GM18951 (cell line): ENCODE results near the gene GP1BA.

Source experiments
- POLR2A ChIP-seq: IDR thresholded peaks from 4 replicates; pipeline ENCODE4 v1.6.1; 2011; ENCODE audit warnings: mild to moderate bottlenecking; ENCODE audit not compliant: insufficient read length, insufficient read depth; ENCODE audit errors: extremely low read depth
- in situ Hi-C: fragments of 300-500 bp; cut with MboI; formaldehyde crosslinking; loops from one replicate; pipeline ENCODE4 v1.12.0; 2022; ENCODE audit warnings: low sequenced_read_pairs, mixed read lengths, inconsistent platforms; ENCODE audit not compliant: unreplicated experiment

Gene GP1BA

GRCh38 chr17:4973256-4974114 lies 41.4 kb downstream of the GP1BA start:
- in situ Hi-C loops = no loop called here
- no peak for TF ChIP-seq POLR2A

GRCh38 chr17:4974115-4974670 lies 42.1 kb downstream of the GP1BA start:
- in situ Hi-C loops = no loop called here
- no peak for TF ChIP-seq POLR2A

- in situ Hi-C loops = no loop called here
Observed at GRCh38 chr17:4978726-4979125, 46.6 kb downstream of the GP1BA start.

GRCh38 chr17:4980644-4981216 lies 48.7 kb downstream of the GP1BA start:
- in situ Hi-C loops = no loop called here
- no peak for TF ChIP-seq POLR2A

More at GRCh38 chr17:4978726-4979125, 46.6 kb downstream of the GP1BA start:
- no peak for TF ChIP-seq POLR2A

- no peak for TF ChIP-seq POLR2A
- in situ Hi-C loops = no loop called here
Observed at GRCh38 chr17:4982305-4982704, 50.2 kb downstream of the GP1BA start.
